DND-41 (cell line): ENCODE results near the gene MIPEP.

Source experiments
- CTCF ChIP-seq: IDR thresholded peaks from 2 replicates; pipeline ENCODE4 v1.5.1; 2012; ENCODE audit warnings: borderline replicate concordance, low read length, moderate library complexity, mild to moderate bottlenecking; ENCODE audit not compliant: poor library complexity, severe bottlenecking; ENCODE audit errors: extremely low read depth
- EZH2 ChIP-seq: IDR thresholded peaks from 3 replicates; pipeline ENCODE4 v1.6.1; 2012; ENCODE audit warnings: borderline replicate concordance, low read depth, mild to moderate bottlenecking, moderate library complexity, low read length, inconsistent platforms; ENCODE audit not compliant: severe bottlenecking

- TF ChIP-seq CTCF (no peak), EZH2 (no peak)
These were observed 183.6 kb downstream of the MIPEP start for GRCh38 chr13:23705583-23705982.
